HG02840 (cell line): ENCODE measurements around the gene SCP2D1.

Experiments used
- ATAC-seq: cut with Tn5 transposase; IDR thresholded peaks from one replicate; pipeline ENCODE4 v1.9.1; 2021; ENCODE audit warnings: mild to moderate bottlenecking, moderate library complexity, moderate number of reproducible peaks; ENCODE audit not compliant: unreplicated experiment, low FRiP score

The SCP2D1 gene

DNA sequence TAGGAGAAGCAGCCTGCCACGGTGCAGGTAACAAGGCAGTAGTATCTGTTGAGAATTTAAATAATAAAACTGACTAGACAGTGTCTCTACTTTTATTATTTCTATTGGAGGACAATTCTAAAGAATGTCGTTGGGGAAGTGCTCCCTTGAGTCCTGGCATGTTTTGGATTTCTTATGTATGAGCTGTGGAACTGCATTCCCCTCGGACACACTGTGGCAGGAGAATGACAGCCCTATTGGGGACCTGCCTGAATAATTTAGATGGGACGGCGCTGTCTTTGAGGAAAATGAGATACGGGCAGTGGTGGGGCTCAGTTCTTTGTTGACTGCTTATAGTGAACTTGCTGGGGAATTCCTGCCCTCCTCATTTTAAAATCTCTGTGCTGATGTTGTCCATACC is 2.4 kb upstream of the SCP2D1 start:
- ATAC-seq: no peak

DNA sequence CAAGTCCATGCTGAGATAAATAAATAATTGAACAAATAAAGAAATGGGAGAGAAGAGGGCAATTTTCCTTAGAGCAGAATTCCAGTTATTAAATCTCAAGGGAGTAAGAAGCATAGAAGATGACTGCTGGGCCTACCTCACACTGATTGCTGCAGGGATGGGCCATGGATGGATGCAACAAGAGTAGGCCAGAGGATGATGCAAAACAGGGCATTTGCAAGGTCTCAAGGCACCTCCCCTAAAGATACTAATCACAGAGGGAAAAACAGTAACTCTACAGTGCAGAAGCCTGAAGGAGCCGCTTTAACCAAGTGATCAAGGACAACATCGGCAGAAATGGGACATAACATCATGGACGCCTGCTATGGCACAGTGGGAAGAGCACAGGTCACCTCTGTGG is 1.7 kb upstream of the SCP2D1 start:
- ATAC-seq: no peak

DNA sequence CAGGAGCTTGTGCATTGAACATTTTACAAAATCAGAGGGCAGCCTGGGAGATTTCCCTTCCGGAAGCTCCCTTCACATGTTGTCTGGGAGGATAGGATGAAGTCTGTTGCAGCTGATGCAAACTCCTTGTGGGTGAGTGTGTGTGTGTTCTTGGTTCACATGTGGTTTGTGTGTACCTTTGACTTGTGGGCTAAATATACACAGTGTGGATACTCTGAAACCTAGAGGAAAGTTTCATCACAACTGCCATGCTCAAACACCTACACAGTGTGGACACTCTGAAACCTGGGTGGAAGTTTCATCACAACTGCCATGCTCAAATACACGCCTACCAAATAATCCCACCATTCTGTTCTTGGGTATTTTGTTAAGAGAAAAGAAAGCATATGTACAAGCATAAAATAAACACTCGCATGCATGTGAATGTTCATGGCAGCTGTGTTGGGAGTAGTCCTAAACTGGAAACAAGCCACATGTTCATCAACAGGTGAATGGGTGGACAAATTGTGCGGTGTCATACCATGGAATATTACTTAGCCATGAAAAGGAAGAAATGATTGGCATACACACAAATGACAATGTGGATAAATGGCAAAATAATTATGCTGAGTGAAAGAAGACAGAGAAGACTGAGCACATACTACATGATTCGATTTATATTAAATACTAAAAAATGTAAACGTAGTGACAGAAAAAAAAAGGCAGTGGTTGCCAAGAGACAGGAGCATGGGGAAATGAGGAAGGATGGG is 1.8 kb downstream of the SCP2D1 start:
- no peak for ATAC-seq

DNA sequence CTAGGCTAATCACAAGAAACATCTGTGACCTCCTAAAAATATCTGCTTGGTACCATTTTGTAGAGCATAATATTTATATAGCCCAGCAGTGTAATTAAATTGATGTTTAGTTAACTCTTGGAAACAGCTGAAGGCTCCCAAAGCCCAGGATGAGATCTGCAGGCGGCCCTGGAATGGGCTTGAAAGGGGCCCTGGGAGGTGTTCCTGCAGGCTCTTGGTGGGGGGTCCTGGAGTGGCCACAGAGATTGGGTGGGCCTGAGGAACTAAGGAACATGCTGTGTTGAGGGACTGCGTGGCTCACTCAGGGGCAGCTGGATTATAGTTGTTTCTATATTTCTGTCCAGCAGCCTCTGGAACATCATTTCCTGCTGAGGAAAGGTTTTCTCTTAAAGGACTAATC is 9.2 kb downstream of the SCP2D1 start:
- no peak for ATAC-seq

DNA sequence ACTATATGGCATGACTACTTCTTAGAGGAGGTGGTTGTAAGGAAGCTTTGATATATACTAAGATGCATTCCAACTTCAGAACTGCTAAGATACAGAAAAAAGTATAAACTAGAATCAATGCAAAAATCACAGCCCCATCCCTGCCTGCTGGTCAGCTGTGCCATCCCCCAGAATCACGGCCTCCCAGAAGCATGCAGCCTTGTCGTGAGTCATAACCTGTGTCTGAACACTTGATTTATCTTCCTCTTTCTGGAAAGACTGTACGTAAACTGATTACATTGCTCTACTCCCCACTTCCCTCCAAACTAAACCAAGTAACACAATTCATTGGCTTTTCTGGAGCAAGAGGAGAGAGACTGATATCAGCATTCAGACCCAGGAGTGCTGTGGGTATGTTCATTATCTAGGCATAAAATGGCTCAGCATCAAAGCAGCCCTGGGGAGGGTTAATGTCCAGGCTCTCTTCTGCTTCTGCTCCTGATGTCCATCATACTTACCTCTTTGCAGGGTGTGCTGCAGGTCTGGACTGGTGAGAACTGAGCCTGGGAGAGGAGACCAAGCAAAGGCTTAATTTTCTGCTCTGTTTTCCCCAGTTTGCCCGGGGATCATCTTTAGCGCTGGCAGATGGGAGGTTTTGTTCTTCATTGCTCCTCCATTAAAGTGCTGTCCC is 18.4 kb downstream of the SCP2D1 start:
- no peak for ATAC-seq

DNA sequence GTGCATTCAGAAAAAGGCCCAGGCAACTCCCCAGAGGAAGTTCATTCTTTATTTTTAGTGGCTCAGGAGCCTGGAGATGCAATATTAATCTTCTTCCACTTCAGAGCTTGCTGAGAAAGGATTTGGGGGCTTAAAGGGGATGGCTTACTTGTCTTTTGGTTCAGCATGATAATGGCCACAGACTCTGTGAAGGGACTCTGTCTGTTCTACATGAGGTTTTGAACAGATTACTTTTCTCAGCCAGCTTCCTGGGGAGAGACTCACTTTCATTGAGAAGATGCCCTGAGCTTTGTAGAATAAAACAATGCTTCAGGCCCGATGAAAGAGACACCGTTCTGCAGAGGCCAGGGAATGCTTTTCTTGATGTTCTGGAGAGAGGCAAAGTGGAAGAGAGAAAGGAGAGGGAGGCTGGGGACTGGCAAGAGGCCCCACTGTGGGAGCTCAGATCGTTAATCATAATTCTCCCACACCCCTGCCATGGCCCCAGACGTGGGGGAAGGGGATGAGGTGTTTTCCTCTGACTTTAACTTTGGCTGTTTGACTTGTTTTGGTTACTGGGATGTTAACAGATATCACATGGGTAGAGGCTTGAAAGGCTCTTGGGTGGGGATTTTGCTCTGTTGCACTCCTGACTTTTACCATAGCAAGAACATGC is 19.1 kb downstream of the SCP2D1 start:
- ATAC-seq: no peak

DNA sequence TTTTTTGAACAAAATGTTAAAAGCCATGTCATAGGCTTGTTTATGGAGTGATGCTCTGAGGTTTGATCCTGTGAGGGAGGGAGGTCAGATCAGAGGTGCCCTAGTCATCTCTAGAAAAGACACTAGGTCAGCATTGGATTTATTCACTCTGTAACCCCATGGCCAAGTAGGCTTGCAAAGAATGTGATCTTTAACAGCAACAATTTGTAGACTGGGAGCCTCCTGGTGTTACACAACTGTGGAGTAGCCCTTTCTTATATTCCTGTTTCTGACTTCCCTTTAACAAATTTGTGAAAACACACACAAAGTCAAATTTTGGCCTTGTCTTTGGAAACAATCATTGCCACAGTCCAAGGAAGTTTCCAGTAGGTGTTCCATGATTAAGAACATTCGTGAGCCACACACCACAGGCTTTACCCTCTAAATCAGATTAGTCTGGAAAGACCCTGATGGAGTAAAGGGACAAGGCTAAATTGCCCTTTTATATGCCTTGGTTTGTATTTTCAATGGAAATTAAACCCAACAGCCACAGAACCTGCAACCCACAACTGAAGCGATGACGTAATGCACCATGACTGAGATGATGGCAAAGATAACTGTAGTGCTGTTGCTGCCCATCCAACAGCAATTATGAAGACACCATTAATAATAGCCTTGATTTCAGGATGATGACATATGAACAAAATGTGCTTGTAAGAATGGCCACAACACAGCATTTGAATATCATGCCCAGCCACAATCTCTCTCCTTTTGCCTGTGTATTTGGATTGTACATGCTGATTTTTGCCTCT is 22.1 kb downstream of the SCP2D1 start:
- ATAC-seq: no peak

DNA sequence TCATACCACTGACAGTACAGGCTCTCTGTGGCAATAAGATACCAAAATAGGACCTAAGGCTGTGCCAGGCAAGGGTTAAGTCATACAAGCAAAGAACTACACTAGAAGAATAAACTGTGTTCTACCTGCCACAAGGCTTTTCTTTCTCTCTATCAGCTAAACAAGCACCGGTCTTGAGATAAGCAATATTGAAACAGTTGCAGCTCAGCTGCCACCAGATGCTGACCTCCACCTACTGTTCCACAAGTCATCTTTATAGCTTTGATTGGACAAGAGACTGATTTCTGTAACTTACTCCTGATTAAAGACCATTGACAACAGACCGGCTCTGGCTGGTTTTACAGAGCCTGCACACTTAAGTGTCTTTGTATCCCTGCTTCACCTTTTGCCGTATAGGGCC is 24.1 kb downstream of the SCP2D1 start:
- ATAC-seq: no peak

DNA sequence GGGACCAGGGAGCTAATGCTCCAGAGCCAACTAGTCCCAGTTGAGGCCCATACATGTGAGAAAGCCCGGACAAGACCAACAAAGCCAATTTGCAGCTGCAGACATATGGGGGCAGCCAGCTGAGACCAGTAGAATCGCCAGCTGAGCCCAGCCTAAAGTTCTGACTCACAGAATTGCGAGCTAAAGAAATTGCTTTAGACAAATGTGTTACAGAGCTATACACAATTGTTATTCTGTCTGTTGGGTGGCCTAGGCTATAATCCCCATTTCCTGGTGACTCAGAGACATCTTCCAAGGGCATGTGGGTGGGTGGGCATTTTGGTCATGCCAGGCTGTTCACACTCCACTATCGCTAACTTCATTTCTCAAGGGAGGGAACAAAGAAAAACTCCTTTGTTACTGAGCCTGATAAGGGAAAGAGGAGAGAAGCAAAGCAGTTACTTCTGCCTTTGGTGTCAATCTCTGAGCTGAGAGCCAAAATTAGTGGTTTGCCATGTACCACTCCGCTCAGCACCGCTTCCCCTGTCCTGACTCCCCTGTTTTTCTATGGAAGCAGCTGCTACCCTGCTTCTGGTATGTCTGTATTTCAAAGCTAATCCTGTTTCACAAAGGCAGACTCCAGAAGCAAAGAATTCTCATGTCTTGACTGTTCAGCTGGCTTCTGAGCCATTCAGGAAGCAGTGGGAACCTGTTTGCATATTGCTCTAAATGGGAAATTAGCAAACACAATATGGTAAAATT is 26.1 kb downstream of the SCP2D1 start:
- no peak for ATAC-seq

DNA sequence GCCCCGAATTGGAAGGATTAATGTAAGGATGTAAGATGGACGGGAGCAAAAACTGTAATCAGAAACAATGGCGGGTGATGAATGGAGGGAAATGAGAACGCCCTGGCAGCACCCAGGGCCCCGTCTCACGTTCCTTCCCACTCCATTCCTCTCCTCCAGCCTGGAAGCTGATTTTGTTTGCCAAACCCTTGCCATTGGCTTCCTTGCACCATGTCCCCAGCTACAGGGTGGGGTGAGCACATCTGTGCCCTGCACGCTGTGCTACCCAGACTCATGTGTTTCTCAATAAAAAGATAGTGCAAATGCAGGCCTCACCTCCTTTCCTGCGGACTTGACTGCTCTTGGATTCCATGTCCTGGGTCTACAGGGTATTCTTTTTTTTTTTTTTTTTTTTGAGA is 26.7 kb downstream of the SCP2D1 start:
- ATAC-seq: no peak

DNA sequence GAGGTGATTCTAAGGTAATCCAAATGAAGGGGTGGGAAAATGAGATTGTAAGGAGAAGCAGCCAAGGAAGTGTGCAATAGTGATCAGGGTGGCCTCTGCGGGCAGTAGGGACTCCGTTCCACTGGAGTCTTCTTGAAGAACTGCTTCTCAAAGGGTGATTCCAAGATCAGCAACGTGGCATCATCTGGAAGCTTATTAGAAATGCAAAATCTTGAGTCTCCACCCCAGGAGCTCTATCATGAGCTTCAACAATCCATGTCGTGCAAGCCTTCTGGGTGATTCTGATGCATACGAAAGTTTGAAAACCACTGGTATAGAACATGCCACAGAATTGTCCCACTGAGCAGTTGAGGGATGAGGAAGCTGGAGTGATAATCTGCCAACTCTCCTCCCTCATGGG is 31.4 kb downstream of the SCP2D1 start:
- ATAC-seq: no peak

DNA sequence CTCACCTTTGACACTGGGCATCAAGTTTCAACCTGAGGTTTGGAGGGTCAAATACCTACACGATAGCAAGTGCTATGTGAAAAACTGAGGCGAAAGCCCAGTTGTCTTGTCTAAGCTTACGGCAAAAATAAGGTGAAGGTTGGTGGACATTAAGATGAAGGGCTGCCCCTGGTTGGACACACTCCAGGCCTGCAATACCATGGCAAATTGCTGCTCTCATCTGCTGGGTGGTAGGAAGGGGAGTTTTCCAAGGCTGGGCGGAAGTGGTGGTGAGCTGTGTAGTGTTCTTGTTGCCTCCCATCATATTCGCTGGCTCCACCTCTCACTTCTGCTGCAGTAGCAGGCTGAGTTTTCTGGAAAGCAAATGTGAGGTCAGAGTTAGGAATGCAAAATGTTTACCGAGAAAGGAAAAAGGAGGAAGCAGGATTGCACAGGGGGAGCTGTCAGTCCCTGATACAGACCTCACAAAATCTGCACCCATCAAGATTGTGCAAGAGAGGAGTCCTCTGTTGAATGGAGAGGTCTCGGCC is 33.7 kb downstream of the SCP2D1 start:
- ATAC-seq: no peak

DNA sequence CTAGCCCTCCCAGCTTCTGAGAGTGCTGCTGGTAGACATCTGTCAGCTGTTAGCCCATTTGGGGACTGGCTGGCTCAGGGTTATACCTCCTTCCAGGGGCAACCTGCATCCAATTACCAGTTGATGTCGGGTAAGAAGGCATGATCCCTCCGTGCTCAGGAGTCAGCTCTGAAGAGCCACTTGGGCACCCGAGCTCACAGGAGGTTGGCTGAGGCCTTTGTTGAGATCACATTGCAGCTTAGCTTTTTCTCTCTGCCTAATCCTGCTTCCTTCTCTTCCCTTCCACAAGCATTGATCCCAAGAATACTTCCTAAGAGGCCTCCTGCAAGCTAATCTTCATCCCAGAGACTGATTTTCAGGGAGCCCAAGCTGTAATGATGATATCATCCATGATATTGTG is 35.5 kb downstream of the SCP2D1 start:
- no peak for ATAC-seq

DNA sequence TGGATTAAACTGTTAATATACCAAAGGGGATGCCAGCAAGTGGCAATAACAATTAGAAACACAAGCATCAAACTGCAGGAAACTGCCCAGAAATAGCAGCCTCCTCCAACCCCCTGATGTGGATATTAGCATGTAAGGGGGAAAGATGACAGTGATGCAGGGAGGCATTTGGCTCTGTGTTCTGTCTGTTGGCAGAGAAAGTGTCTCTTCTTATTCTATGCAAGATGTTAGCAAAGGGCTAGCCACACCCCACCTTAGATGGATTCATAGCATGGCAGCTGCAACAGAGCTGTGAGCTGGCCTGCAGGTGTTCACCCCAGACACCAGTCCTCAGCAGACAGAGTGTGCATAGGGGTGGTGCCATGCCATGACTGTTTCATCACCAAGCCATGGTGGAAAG is 38.0 kb downstream of the SCP2D1 start:
- no peak for ATAC-seq

DNA sequence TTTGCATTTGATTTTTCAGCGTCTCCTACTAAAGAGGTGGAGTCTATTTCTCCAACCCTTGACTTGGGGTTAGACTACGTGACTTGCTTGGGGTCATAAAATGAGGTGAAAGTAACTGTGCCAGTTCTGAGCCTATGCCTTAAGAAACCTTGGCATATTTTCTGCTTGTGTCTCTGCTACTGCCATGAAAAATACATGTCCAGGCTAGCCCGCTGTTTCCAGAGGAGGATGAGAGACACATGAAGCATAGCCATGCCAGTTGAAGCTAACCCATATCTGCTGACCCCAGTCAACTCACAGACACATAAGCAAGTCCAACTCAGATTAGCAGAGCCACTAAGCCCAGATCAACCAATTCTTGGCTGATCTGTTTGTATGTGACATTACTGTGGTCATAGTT is 38.7 kb downstream of the SCP2D1 start:
- ATAC-seq: no peak

DNA sequence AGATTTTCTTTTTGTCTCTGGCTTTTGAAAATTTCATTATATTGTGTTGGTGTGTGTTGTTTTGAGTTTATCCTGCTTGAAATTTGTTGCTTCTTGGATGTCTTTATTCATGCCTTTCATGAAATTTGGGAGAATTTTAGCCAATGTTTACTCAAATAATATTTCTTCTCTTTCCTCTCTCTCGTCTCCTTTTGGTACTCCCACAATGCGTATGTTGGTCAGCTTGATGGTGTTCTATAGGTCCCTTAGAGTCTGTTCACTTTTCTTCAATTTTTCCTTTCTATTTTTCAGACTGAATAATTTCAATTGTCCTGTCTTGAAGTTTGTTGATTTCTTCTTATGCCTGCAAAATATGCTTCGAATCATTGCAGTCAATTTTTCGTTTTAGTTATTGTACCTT is 39.6 kb downstream of the SCP2D1 start:
- ATAC-seq: no peak

DNA sequence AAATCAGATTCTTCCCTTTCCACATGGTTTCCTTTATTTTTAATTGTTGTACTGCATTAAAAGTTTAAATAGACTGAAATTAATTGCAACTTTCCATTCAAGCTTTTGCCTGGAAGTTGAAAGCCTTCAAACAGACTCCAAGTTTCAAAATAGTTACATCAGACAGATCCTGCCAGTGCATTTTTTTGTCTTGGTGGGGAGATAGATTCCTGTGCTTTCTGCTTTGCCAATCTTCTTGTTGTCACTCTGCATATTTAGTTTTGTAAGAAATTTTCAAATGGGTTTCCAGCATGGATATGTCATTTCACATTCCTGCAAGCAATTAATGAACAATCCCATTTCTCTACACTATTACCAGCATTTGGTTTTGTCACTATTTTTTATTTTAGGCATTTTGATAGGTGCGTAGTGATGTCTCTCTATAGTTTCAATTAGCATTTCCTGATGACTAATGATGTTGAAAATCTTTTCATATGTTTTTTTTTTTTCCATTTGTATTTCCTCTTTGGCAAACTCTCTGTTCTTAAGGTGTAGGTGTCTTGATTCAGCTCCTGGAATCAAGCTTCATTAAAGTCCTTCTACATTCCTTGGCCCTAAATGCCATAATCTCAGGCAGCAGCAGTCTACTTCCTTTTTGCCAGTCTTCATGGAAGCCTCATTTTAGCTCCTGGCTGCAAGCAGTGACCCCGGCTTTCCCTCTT is 40.5 kb downstream of the SCP2D1 start:
- no peak for ATAC-seq

DNA sequence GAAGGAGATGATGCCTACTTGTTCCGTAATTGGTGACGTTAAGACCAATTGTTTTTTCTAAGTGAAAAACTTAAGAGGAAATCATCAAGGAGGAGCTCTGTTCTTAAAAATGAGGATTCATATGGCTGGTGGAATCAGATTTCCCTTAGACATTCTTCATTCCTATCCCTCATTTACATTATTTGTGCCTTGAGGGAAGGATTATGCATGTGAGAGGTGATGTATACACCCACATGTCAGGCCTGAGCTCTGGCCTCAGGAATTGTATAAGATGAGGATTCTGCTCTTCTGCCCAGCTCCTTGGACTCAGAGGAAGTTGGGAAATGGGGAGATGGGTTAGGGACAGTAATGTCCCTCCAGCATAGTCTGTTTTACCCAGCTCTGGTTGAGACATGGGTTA is 42.3 kb downstream of the SCP2D1 start:
- no peak for ATAC-seq

DNA sequence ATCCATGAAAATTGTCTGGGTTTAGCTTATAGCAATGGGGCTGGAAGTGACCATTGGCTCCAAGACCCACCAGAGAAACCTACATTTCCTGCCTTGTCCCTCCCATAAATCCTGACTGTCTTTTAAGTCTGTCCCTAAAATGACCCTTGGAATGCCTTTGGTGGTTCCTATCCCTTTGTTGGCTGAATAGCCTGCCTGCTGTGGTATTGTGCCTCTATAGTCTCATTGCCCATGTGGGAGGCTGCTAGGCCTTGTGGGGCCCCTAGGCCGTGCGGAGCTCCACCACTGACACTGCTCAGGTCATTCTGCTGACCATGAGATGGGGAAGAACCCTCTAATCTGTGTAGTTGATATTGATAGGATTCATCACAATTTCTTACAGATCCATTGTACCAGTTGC is 43.3 kb downstream of the SCP2D1 start:
- no peak for ATAC-seq

DNA sequence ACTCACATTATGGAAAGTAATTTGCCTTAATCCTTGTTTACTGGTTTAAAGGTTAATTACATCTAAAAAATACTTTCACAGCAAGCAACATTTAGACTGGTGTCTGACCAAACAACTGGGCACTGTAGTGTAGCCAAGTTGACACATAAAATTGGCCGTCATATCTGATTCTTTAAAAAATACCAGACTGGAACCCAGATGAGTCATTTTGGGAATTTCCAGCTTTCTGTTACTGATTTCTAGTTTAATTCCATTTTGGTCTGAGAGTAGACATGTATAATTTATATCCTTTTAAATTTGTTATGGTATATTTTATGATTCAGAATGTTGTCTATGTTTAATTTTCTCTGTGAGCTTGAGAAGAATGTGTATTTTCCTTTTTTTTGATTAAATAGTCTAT is 44.1 kb downstream of the SCP2D1 start:
- no peak for ATAC-seq
